ENCODE results near the gene CACNA1E.

GRCh38 chr1:181748013-181748412, 264.7 kb downstream of the CACNA1E start:
- TF ChIP-seq EZH2phosphoT487 (conservative IDR thresholded peaks at IDR 0.05; ENCODE audit: low read length) (no peak), CTCF (IDR thresholded peaks at IDR 0.05; ENCODE audit: insufficient read depth, low read length, poor library complexity, severe bottlenecking) (no peak)

Measured in SU-DHL-6 (cell line).